ENCODE data around the gene TNFRSF1B. TPM values are rescaled to one million over a fixed set of nuclear protein-coding genes. Genes with fewer than 3 reads are reported as not detected.

The TNFRSF1B gene
- total RNA-seq, 2 experiments from 2014 or later: 173 to 191 TPM

DNA sequence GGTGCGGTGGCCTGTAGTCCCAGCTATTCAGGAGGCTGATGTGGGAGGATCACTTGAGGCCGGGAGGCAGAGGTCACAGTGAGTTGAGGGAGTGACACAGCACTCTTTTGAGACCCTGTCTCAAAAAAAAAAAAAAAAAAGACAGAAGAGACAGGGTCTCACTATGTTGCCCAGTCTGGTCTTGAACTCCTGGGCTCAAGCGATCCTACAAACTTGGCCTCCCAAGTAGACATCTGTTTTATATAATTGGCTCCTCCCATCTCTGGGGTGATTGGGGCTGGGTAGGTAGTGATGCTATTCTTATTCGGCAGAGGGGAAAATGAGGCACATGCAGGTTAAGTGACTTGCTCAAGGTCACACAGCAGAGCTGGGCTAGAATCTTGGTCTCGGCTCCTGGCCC lies 39.4 kb downstream of the TNFRSF1B start:
- H3K27ac Mint-ChIP-seq: peak overlapping the region; percentile 87
- TF ChIP-seq, protein P1, sequence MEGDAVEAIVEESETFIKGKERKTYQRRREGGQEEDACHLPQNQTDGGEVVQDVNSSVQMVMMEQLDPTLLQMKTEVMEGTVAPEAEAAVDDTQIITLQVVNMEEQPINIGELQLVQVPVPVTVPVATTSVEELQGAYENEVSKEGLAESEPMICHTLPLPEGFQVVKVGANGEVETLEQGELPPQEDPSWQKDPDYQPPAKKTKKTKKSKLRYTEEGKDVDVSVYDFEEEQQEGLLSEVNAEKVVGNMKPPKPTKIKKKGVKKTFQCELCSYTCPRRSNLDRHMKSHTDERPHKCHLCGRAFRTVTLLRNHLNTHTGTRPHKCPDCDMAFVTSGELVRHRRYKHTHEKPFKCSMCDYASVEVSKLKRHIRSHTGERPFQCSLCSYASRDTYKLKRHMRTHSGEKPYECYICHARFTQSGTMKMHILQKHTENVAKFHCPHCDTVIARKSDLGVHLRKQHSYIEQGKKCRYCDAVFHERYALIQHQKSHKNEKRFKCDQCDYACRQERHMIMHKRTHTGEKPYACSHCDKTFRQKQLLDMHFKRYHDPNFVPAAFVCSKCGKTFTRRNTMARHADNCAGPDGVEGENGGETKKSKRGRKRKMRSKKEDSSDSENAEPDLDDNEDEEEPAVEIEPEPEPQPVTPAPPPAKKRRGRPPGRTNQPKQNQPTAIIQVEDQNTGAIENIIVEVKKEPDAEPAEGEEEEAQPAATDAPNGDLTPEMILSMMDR (IDR thresholded peaks at IDR 0.05): no peak
- intact Hi-C loops (cut with micrococcal nuclease): no loop called here

DNA sequence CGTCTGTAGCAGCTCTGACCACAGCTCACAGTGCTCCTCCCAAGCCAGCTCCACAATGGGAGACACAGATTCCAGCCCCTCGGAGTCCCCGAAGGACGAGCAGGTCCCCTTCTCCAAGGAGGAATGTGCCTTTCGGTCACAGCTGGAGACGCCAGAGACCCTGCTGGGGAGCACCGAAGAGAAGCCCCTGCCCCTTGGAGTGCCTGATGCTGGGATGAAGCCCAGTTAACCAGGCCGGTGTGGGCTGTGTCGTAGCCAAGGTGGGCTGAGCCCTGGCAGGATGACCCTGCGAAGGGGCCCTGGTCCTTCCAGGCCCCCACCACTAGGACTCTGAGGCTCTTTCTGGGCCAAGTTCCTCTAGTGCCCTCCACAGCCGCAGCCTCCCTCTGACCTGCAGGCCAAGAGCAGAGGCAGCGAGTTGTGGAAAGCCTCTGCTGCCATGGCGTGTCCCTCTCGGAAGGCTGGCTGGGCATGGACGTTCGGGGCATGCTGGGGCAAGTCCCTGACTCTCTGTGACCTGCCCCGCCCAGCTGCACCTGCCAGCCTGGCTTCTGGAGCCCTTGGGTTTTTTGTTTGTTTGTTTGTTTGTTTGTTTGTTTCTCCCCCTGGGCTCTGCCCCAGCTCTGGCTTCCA lies 40.1 kb downstream of the TNFRSF1B start:
- ChIA-PET CTCF (interaction anchor here (1.7 to 13.5 kb wide), 2 partner anchors 24 to 84 kb away, joined by 5 to 395 read pairs; no protein-coding TSS in a partner anchor), POLR2A (interaction anchor here (0.6 to 6.0 kb wide), 7 partner anchors 11 to 299 kb away, joined by 3 to 51 read pairs (median 3); no protein-coding TSS in a partner anchor)
- intact Hi-C loops (cut with micrococcal nuclease): no loop called here
- no peaks in the 10 kb centered on the region for H3K9me3 Mint-ChIP-seq
- H3K36me3 Mint-ChIP-seq (ENCODE audit: low read depth): peaks cover 65% of the 10 kb centered on the region
- TF ChIP-seq, protein P1 (IDR thresholded peaks at IDR 0.05): no peak
- peaks cover 72% of the 10 kb centered on the region for H3K4me1 Mint-ChIP-seq (ENCODE audit: low read depth)
- no peak for ATAC-seq
- no peak overlapping the region for H3K4me3 Mint-ChIP-seq
- DNase-seq: no peak
- peak overlapping the region; percentile 57 for H3K27ac Mint-ChIP-seq
- H3K27me3 Mint-ChIP-seq: no peaks in the 10 kb centered on the region

More for the DNA sequence above, 39.4 kb downstream of the TNFRSF1B start:
- Mint-ChIP-seq H3K36me3 (ENCODE audit: low read depth) (peaks cover 71% of the 10 kb centered on the region), H3K27me3 (no peaks in the 10 kb centered on the region), H3K4me1 (ENCODE audit: low read depth) (peaks cover 78% of the 10 kb centered on the region), H3K9me3 (no peaks in the 10 kb centered on the region), H3K4me3 (no peak overlapping the region)
- ChIA-PET CTCF (interaction anchor here (13.5 kb wide), 1 partner anchor 84 kb away, joined by 395 read pairs; no protein-coding TSS in a partner anchor), POLR2A (interaction anchor here (1.0 to 6.0 kb wide), 6 partner anchors 10 to 298 kb away, joined by 3 to 51 read pairs (median 3); no protein-coding TSS in a partner anchor)
- DNase-seq (no peak), ATAC-seq (no peak)

DNA sequence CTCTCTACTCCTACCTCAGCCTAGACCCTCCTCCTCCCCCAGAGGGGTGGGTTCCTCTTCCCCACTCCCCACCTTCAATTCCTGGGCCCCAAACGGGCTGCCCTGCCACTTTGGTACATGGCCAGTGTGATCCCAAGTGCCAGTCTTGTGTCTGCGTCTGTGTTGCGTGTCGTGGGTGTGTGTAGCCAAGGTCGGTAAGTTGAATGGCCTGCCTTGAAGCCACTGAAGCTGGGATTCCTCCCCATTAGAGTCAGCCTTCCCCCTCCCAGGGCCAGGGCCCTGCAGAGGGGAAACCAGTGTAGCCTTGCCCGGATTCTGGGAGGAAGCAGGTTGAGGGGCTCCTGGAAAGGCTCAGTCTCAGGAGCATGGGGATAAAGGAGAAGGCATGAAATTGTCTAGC lies 41.5 kb downstream of the TNFRSF1B start:
- Mint-ChIP-seq H3K27ac (peak overlapping the region; percentile 43), H3K9me3 (no peaks in the 10 kb centered on the region), H3K4me3 (no peak overlapping the region), H3K36me3 (ENCODE audit: low read depth) (peaks cover 53% of the 10 kb centered on the region), H3K27me3 (no peaks in the 10 kb centered on the region), H3K4me1 (ENCODE audit: low read depth) (peaks cover 59% of the 10 kb centered on the region)
- ChIA-PET POLR2A (interaction anchor here (1.0 to 6.0 kb wide), 4 partner anchors 26 to 300 kb away, joined by 3 to 51 read pairs (median 4); no protein-coding TSS in a partner anchor), CTCF (interaction anchor here (0.7 to 13.5 kb wide), 9 partner anchors 8 to 86 kb away, joined by 3 to 395 read pairs (median 3); no protein-coding TSS in a partner anchor)
- intact Hi-C loops (cut with micrococcal nuclease): loop anchor here (1.0 kb wide), 1 partner anchor 83 kb away; no protein-coding TSS in a partner anchor
- ATAC-seq (no peak), DNase-seq (no peak)
- TF ChIP-seq, protein P1 (IDR thresholded peaks at IDR 0.05): no peak

DNA sequence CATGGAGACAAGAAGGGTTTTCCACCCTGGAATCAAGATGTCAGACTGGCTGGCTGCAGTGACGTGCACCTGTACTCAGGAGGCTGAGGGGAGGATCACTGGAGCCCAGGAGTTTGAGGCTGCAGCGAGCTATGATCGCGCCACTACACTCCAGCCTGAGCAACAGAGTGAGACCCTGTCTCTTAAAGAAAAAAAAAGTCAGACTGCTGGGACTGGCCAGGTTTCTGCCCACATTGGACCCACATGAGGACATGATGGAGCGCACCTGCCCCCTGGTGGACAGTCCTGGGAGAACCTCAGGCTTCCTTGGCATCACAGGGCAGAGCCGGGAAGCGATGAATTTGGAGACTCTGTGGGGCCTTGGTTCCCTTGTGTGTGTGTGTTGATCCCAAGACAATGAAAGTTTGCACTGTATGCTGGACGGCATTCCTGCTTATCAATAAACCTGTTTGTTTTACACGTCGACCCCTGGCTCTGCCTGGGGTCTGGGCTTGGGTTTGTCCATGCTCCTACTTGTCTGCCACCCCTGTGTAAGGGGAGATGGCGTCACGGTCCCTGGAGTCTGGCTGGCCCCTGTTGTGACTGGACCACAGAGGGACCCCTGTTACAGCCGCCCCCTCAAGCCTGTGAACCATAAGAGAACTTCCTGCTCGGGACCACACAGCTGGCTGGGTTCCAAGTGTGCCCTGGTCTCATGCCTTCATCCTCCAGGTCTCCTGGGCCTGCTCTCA lies 42.1 kb downstream of the TNFRSF1B start:
- intact Hi-C loops (cut with micrococcal nuclease): loop anchor here (1.0 kb wide), 1 partner anchor 84 kb away; no protein-coding TSS in a partner anchor
- ATAC-seq (peak; percentile 61), DNase-seq (peak; percentile 92)
- H3K27ac Mint-ChIP-seq: peak overlapping the region; percentile 43
- peaks cover 53% of the 10 kb centered on the region for H3K4me1 Mint-ChIP-seq (ENCODE audit: low read depth)
- TF ChIP-seq, protein P1 (IDR thresholded peaks at IDR 0.05): peak; percentile 95
- CTCF ChIA-PET: interaction anchor here (0.7 to 13.5 kb wide), 17 partner anchors 9 to 133 kb away, joined by 3 to 395 read pairs (median 3); no protein-coding TSS in a partner anchor
- H3K27me3 Mint-ChIP-seq: no peaks in the 10 kb centered on the region
- H3K4me3 Mint-ChIP-seq: no peak overlapping the region
- POLR2A ChIA-PET: interaction anchor here (0.8 to 6.0 kb wide), 5 partner anchors 31 to 301 kb away, joined by 3 to 51 read pairs (median 4); no protein-coding TSS in a partner anchor
- H3K9me3 Mint-ChIP-seq: no peaks in the 10 kb centered on the region
- H3K36me3 Mint-ChIP-seq (ENCODE audit: low read depth): peaks cover 46% of the 10 kb centered on the region
